Loucy (cell line): ENCODE measurements around the gene ACAT2.

ENCODE experiments used
- EZH2phosphoT487 ChIP-seq: fragments of 200-600 bp; IDR thresholded peaks from 2 replicates; pipeline ENCODE4 v1.6.1; 2018; ENCODE audit warnings: antibody characterized with exemption, mild to moderate bottlenecking, moderate library complexity, borderline replicate concordance
- TF ChIP-seq, protein P1 (sequence below): fragments of 200-600 bp; sonication (generic); conservative IDR thresholded peaks from 2 replicates; pipeline ENCODE4 v1.5.1; 2014; ENCODE audit warnings: mild to moderate bottlenecking, antibody characterized with exemption, low read length

DNA sequence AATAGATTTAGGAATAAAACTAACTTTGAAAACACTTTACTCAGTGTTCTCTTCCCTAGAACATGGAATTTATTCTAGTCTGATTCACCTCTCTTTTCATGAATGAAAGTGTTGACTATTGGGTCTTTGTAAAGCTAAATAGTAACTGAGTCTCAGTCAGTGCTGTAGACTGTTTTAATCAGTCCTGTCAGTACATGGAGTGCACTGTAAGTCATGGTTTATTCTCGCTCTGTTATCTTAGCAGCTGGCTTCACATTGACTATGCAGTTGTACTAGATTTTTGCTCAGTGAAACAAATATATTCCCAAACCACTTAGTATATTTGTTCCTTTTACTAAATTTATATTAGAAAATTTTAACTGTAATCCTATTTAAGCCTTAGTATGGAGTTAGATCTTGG lies 15.1 kb upstream of the ACAT2 start:
- TF ChIP-seq, protein P1, sequence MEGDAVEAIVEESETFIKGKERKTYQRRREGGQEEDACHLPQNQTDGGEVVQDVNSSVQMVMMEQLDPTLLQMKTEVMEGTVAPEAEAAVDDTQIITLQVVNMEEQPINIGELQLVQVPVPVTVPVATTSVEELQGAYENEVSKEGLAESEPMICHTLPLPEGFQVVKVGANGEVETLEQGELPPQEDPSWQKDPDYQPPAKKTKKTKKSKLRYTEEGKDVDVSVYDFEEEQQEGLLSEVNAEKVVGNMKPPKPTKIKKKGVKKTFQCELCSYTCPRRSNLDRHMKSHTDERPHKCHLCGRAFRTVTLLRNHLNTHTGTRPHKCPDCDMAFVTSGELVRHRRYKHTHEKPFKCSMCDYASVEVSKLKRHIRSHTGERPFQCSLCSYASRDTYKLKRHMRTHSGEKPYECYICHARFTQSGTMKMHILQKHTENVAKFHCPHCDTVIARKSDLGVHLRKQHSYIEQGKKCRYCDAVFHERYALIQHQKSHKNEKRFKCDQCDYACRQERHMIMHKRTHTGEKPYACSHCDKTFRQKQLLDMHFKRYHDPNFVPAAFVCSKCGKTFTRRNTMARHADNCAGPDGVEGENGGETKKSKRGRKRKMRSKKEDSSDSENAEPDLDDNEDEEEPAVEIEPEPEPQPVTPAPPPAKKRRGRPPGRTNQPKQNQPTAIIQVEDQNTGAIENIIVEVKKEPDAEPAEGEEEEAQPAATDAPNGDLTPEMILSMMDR, result no peak
- no peak for TF ChIP-seq EZH2phosphoT487
